A673 (cell line): Measurements from ENCODE around the gene ENTPD7.
A peak's percentile ranks its signal among the peaks of the same experiment; 100 is the strongest.

Experiments
- CTCF ChIP-seq: fragments of 300-800, 200-600 bp; sonication (generic); conservative IDR thresholded peaks from 2 replicates; pipeline ENCODE4 v1.5.1; 2017; ENCODE audit warnings: low read depth, mild to moderate bottlenecking, antibody characterized with exemption, low read length, moderate library complexity, mixed read lengths
- EZH2 ChIP-seq: fragments of 200-600 bp; sonication (generic); IDR thresholded peaks from 2 replicates; pipeline ENCODE4 v1.6.1; 2017; ENCODE audit warnings: borderline replicate concordance, low read depth, mild to moderate bottlenecking, mixed read lengths, antibody characterized with exemption, low read length; ENCODE audit not compliant: poor library complexity, severe bottlenecking

GRCh38 chr10:99698504-99699080 is 39.3 kb downstream of the ENTPD7 start:
- TF ChIP-seq EZH2 = no peak
- peak; percentile 25; the same call in 1 of the 2 replicates for TF ChIP-seq CTCF
